ENCODE results near the gene AFM. TPM values are rescaled to one million over a fixed set of nuclear protein-coding genes. Genes with fewer than 3 reads are reported as not detected.

The AFM gene
- total and polyA plus RNA-seq, 2 of the 13 experiments (the other 11 are each of a cell fraction or from before 2014, with no cell fraction given) = 0.13 to 1.8 TPM

- TF ChIP-seq ETV6 (CRISPR knock-in tag; conservative IDR thresholded peaks at IDR 0.05) (no peak), ZNF747 (CRISPR knock-in tag; IDR thresholded peaks at IDR 0.05; ENCODE audit: borderline replicate concordance) (no peak), FOXJ3 (CRISPR knock-in tag; IDR thresholded peaks at IDR 0.05; ENCODE audit: borderline replicate concordance) (peak; percentile 36; the same call in 1 of the 2 replicates), SRSF4 (IDR thresholded peaks at IDR 0.05; ENCODE audit: low read depth, low read length, poor library complexity, severe bottlenecking) (no peak), ZNF562 (CRISPR knock-in tag; IDR thresholded peaks at IDR 0.05; ENCODE audit: borderline replicate concordance) (no peak), GFI1 (CRISPR knock-in tag; IDR thresholded peaks at IDR 0.05; ENCODE audit: borderline replicate concordance) (no peak), ZNF607 (CRISPR knock-in tag; IDR thresholded peaks at IDR 0.05; ENCODE audit: borderline replicate concordance) (no peak), MYC (CRISPR knock-in tag; IDR thresholded peaks at IDR 0.05; ENCODE audit: borderline replicate concordance) (no peak), FOXA3 (CRISPR knock-in tag; IDR thresholded peaks at IDR 0.05) (peak; percentile 49), ZNF737 (CRISPR knock-in tag; IDR thresholded peaks at IDR 0.05; ENCODE audit: borderline replicate concordance) (no peak), MED1 (CRISPR knock-in tag; IDR thresholded peaks at IDR 0.05) (peak; percentile 84), HMG20A (CRISPR knock-in tag; IDR thresholded peaks at IDR 0.05; ENCODE audit: borderline replicate concordance) (0 out of 2 replicates have a peak, but pooled peaks have one; percentile 19), ZNF256 (CRISPR knock-in tag; conservative IDR thresholded peaks at IDR 0.05) (no peak), DZIP1 (CRISPR knock-in tag; IDR thresholded peaks at IDR 0.05) (no peak), HOXA5 (CRISPR knock-in tag; IDR thresholded peaks at IDR 0.05) (no peak), HOMEZ (CRISPR knock-in tag; IDR thresholded peaks at IDR 0.05; ENCODE audit: low read depth) (peak; percentile 37; the same call in 1 of the 2 replicates)
- TF ChIP-seq, protein P1, sequence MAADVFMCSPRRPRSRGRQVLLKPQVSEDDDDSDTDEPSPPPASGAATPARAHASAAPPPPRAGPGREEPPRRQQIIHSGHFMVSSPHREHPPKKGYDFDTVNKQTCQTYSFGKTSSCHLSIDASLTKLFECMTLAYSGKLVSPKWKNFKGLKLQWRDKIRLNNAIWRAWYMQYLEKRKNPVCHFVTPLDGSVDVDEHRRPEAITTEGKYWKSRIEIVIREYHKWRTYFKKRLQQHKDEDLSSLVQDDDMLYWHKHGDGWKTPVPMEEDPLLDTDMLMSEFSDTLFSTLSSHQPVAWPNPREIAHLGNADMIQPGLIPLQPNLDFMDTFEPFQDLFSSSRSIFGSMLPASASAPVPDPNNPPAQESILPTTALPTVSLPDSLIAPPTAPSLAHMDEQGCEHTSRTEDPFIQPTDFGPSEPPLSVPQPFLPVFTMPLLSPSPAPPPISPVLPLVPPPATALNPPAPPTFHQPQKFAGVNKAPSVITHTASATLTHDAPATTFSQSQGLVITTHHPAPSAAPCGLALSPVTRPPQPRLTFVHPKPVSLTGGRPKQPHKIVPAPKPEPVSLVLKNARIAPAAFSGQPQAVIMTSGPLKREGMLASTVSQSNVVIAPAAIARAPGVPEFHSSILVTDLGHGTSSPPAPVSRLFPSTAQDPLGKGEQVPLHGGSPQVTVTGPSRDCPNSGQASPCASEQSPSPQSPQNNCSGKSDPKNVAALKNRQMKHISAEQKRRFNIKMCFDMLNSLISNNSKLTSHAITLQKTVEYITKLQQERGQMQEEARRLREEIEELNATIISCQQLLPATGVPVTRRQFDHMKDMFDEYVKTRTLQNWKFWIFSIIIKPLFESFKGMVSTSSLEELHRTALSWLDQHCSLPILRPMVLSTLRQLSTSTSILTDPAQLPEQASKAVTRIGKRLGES (CRISPR knock-in tag; IDR thresholded peaks at IDR 0.05; ENCODE audit: borderline replicate concordance) = peak; percentile 61; the same call in 1 of the 2 replicates
- TF ChIP-seq, protein P2, sequence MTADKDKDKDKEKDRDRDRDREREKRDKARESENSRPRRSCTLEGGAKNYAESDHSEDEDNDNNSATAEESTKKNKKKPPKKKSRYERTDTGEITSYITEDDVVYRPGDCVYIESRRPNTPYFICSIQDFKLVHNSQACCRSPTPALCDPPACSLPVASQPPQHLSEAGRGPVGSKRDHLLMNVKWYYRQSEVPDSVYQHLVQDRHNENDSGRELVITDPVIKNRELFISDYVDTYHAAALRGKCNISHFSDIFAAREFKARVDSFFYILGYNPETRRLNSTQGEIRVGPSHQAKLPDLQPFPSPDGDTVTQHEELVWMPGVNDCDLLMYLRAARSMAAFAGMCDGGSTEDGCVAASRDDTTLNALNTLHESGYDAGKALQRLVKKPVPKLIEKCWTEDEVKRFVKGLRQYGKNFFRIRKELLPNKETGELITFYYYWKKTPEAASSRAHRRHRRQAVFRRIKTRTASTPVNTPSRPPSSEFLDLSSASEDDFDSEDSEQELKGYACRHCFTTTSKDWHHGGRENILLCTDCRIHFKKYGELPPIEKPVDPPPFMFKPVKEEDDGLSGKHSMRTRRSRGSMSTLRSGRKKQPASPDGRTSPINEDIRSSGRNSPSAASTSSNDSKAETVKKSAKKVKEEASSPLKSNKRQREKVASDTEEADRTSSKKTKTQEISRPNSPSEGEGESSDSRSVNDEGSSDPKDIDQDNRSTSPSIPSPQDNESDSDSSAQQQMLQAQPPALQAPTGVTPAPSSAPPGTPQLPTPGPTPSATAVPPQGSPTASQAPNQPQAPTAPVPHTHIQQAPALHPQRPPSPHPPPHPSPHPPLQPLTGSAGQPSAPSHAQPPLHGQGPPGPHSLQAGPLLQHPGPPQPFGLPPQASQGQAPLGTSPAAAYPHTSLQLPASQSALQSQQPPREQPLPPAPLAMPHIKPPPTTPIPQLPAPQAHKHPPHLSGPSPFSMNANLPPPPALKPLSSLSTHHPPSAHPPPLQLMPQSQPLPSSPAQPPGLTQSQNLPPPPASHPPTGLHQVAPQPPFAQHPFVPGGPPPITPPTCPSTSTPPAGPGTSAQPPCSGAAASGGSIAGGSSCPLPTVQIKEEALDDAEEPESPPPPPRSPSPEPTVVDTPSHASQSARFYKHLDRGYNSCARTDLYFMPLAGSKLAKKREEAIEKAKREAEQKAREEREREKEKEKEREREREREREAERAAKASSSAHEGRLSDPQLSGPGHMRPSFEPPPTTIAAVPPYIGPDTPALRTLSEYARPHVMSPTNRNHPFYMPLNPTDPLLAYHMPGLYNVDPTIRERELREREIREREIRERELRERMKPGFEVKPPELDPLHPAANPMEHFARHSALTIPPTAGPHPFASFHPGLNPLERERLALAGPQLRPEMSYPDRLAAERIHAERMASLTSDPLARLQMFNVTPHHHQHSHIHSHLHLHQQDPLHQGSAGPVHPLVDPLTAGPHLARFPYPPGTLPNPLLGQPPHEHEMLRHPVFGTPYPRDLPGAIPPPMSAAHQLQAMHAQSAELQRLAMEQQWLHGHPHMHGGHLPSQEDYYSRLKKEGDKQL (CRISPR knock-in tag; IDR thresholded peaks at IDR 0.05; ENCODE audit: low read depth) = no peak
These were observed 45.6 kb upstream of the AFM start, which contains the start of gene AFP (continued) for GRCh38 chr4:73435984-73436383.
